Psoas muscle (tissue), 8 donors: ENCODE results near the gene MUC15. TPM values are rescaled to one million over a fixed set of nuclear protein-coding genes. Genes with fewer than 3 reads are reported as not detected.

Experiments
- ATAC-seq, 4 donors: fragments of 200-7000 bp; cut with Tn5 transposase; one replicate each; pipeline ENCODE4 v1.9.1; 2020; ENCODE audit warnings: moderate library complexity in 3 of 4, mild to moderate bottlenecking in 2 of 4
- DNase-seq, 2 donors: peaks; one replicate each; pipeline ENCODE4 v3.0.0-alpha.2; 2020
- H3K27ac ChIP-seq: fragments of 200-600 bp; one replicate; pipeline ENCODE4 v1.8.0; 2022
- H3K27me3 ChIP-seq, 3 donors: fragments of 200-600 bp in 1 of 3; one replicate each; pipeline versions ENCODE4 v1.6.1 to v1.8.0; 2013 to 2022; ENCODE audit warnings: low read length in 2 of 3, mild to moderate bottlenecking in 2 of 3, moderate library complexity in 1 of 3; ENCODE audit not compliant: insufficient read depth in 3 of 3
- H3K36me3 ChIP-seq, 2 donors: fragments of 200-600 bp in 1 of 2; one replicate each; pipeline versions ENCODE4 v1.6.1 to v1.8.0; 2013 to 2022; ENCODE audit warnings: low read depth in 1 of 2, mild to moderate bottlenecking in 1 of 2, moderate library complexity in 1 of 2; ENCODE audit not compliant: insufficient read depth in 1 of 2
- H3K4me1 ChIP-seq: fragments of 200-600 bp; one replicate; pipeline ENCODE4 v1.8.0; 2022
- H3K4me3 ChIP-seq: fragments of 200-600 bp; one replicate; pipeline ENCODE4 v1.8.0; 2022; ENCODE audit warnings: mild to moderate bottlenecking
- H3K9me3 ChIP-seq: fragments of 200-600 bp; one replicate; pipeline ENCODE4 v1.8.0; 2022
- WGBS, 3 donors: extraction: QIAGEN DNeasy Blood & Tissue Kit; methylation state at CpG; one replicate each; pipeline versions ENCODE4 v1.1.6 to v1.1.7; 2013; 5-methylcytosine and 5-hydroxymethylcytosine counted together
- intact Hi-C, 2 donors: fragments of 100-400 bp; cut with DNase I; formaldehyde crosslinking; loops; one replicate each; pipeline versions ENCODE4 v1.11.0 to v1.14.2; 2022
- polyA plus RNA-seq, 3 donors: library from polyadenylated mRNA; stranded (reverse); fragments of 200-250 nt; gene quantifications; one replicate each; pipeline ENCODE4 v1.2.3, GENCODE V29; 2013
- total RNA-seq, 4 donors: library from RNA; stranded (reverse); fragmentation: NEBNext Ultra II Directional in 2 of 4; extraction: Animal tissue kit (Norgen Biotek cat#: 25700) in 2 of 4; gene quantifications; one replicate each; pipeline versions ENCODE4 v1.2.1 to v1.2.4, GENCODE V29; 2021 to 2023
- TF ChIP-seq, protein P1 (sequence below): fragments of 200-600 bp; IDR thresholded peaks from one replicate; pipeline ENCODE4 v1.8.0; 2022; ENCODE audit warnings: antibody characterized with exemption
- donor health status: healthy with polysubstance abuse.
- donor health status: DM: no; HTN: no; CAD: no; lungs with moderate emphysema.
- donor health status: Bipolar disorder and iron deficiency.
- donor health status: healthy.
- donor health status: DM: yes; HTN: yes; CAD: no.
- donor health status: DM: no; HTN: no; CAD: no.
- donor health status: DM: no; HTN: no; CAD: no.
- donor health status: DM: yes; HTN: yes; CAD: no.

Gene MUC15
- total and polyA plus RNA-seq, 7 donors = not detected

DNA sequence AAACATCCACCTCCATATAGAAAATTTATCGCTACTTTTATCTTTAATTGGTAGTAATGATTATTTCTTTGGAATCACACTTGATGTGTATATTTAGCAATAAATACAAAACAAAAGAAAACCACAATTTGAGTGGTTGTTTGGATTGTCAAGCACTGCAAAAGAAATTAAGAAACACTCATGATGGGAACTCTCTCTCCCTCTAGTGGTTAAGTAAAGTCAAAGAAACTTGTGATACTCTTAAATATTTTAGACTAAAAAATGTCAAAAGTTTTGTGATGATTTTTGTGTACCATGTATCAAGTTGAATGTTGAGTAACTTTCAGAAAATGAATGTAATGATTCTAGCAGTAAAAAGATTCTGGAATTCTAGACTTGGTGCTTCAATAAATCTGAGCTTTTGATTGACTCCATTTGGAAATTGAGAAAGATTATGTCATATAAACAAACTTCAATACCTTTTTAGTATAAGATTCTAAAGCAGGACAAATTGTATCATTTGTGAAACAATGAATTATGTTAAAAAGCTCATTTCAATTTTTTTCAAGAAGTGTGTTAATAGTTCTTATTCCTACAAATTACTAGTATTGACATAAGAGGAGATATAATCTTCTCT is 20.8 kb downstream of the MUC15 start:
- Histone ChIP-seq H3K36me3 (no peaks in the 10 kb centered on the region), H3K9me3 (no peaks in the 10 kb centered on the region), H3K4me3 (no peak overlapping the region), H3K27me3 (no peaks in the 10 kb centered on the region), H3K4me1 (no peaks in the 10 kb centered on the region), H3K27ac (no peak overlapping the region)
- ATAC-seq = no peak
- WGBS, 3 donors = 39 to 73% (median 58%) methylated on average over 1 of the region's 1 CpG
- DNase-seq = no peak
- intact Hi-C loops = no loop called here
- TF ChIP-seq, protein P1, sequence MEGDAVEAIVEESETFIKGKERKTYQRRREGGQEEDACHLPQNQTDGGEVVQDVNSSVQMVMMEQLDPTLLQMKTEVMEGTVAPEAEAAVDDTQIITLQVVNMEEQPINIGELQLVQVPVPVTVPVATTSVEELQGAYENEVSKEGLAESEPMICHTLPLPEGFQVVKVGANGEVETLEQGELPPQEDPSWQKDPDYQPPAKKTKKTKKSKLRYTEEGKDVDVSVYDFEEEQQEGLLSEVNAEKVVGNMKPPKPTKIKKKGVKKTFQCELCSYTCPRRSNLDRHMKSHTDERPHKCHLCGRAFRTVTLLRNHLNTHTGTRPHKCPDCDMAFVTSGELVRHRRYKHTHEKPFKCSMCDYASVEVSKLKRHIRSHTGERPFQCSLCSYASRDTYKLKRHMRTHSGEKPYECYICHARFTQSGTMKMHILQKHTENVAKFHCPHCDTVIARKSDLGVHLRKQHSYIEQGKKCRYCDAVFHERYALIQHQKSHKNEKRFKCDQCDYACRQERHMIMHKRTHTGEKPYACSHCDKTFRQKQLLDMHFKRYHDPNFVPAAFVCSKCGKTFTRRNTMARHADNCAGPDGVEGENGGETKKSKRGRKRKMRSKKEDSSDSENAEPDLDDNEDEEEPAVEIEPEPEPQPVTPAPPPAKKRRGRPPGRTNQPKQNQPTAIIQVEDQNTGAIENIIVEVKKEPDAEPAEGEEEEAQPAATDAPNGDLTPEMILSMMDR = no peak

DNA sequence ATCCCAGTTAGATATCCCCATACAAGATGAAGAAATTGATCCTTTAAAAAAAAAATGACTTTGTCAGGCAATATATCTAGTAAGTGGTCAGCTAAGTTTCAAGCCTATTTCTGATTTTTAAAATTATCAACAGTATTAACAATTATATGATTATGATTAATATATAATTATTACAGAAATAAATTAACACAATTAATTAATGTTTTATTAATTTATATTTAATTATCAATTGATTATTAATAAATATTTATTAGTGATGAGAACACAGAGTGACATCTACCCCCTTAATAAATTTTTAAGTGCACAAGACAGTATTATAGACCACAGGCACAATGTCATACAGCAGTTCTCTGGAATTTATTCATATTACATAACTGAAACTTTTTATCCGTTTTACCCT is 22.0 kb downstream of the MUC15 start:
- H3K27me3 ChIP-seq = no peaks in the 10 kb centered on the region
- 59 to 75% (median 73%) methylated on average over 1 of the region's 1 CpG for WGBS, 3 donors
- H3K4me3 ChIP-seq = no peak overlapping the region
- intact Hi-C loops = no loop called here
- ATAC-seq = no peak
- no peak overlapping the region for H3K27ac ChIP-seq
- TF ChIP-seq, protein P1 = no peak
- no peaks in the 10 kb centered on the region for H3K36me3 ChIP-seq
- DNase-seq = no peak
- no peaks in the 10 kb centered on the region for H3K4me1 ChIP-seq
- no peaks in the 10 kb centered on the region for H3K9me3 ChIP-seq

DNA sequence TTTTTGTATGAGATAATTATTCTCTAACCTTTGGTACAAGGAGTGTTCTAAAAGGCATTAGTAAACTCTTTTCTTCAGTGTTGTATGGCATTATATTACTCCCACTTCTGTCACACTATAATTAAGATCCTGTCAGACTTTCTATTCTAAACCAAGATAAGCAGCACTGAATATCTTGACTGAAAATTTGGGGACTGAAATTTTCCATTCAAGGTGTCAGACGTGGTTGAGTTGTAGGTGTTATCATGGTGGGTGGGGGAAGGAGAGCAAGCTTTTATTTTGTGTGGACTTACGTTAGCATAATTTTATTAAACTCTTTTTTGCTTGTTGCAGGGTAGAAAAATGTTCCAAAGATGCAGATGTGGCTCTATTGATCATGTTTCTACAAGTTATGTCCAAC is 22.9 kb downstream of the MUC15 start:
- ATAC-seq = no peak
- Histone ChIP-seq H3K27ac (no peak overlapping the region), H3K4me3 (no peak overlapping the region), H3K9me3 (no peaks in the 10 kb centered on the region), H3K36me3 (no peaks in the 10 kb centered on the region), H3K27me3 (no peaks in the 10 kb centered on the region), H3K4me1 (no peaks in the 10 kb centered on the region)
- TF ChIP-seq, protein P1 = no peak
- no peak for DNase-seq
- WGBS, 3 donors = 48 to 57% (median 48%) methylated on average over 2 of the region's 2 CpGs
- intact Hi-C loops = loop anchor here in 1 of 2 donors (10.0 kb wide), 1 partner anchor 1436 kb away; no protein-coding TSS in a partner anchor

DNA sequence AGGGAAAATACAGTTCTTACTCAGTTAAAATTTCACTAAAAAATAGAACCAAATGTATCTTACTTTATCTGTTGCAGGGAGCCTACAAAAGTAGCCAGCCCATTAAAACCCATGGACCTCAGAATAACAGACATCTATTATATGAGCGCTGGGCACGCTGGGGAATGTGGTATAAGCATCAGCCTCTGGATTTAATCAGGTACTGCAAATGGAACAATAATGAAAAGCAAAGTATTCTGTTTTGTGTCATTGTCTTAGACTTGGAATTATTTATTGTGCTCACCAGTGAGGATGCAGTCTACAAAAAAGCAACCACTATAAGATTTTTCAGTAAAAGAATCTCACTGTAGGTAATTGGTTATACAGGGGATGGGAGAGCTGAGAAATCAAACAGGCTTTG is 30.2 kb downstream of the MUC15 start:
- 83 to 88% (median 86%) methylated on average over 2 of the region's 2 CpGs for WGBS, 3 donors
- ATAC-seq = no peak
- TF ChIP-seq, protein P1 = no peak

DNA sequence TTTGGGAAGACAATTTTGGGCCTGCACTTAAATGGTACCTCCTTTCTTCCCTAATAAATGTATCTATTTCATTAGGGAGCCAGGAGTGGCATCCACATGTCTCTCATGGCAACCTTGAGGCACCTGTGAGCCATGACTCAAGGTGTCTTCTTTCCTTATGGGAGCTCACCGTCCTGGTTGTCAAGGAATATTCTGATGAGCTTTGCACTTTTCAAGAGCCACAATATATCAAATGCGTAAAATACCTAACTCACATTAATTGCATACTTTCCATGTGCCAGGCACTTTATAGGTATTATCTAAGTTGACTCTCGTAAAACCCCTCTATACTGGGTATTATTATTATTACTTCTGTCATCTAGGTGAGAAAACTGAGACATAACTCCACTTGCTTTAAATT is 32.5 kb downstream of the MUC15 start:
- Histone ChIP-seq H3K27me3 (no peaks in the 10 kb centered on the region), H3K27ac (no peak overlapping the region), H3K9me3 (no peaks in the 10 kb centered on the region), H3K36me3 (no peaks in the 10 kb centered on the region), H3K4me3 (no peak overlapping the region), H3K4me1 (no peaks in the 10 kb centered on the region)
- DNase-seq (no peak), ATAC-seq (no peak)
- 83 to 89% (median 85%) methylated on average over 3 of the region's 3 CpGs for WGBS, 3 donors
- TF ChIP-seq, protein P1 = no peak
- intact Hi-C loops = no loop called here

More for the DNA sequence above, 30.2 kb downstream of the MUC15 start:
- no peak for DNase-seq
- Histone ChIP-seq H3K4me1 (no peaks in the 10 kb centered on the region), H3K27ac (no peak overlapping the region), H3K27me3 (no peaks in the 10 kb centered on the region), H3K4me3 (no peak overlapping the region), H3K9me3 (no peaks in the 10 kb centered on the region), H3K36me3 (no peaks in the 10 kb centered on the region)
- intact Hi-C loops = loop anchor here in 1 of 2 donors (10.0 kb wide), 1 partner anchor 1443 kb away; no protein-coding TSS in a partner anchor
